SW480 (cell line): ENCODE results near the gene IGF1R.
A peak's percentile ranks its signal among the peaks of the same experiment; 100 is the strongest.

Experiments used
- DNase-seq: peaks from one replicate; pipeline ENCODE4 v3.0.0-alpha.2; 2016; ENCODE audit warnings: low spot score

Gene IGF1R

DNA sequence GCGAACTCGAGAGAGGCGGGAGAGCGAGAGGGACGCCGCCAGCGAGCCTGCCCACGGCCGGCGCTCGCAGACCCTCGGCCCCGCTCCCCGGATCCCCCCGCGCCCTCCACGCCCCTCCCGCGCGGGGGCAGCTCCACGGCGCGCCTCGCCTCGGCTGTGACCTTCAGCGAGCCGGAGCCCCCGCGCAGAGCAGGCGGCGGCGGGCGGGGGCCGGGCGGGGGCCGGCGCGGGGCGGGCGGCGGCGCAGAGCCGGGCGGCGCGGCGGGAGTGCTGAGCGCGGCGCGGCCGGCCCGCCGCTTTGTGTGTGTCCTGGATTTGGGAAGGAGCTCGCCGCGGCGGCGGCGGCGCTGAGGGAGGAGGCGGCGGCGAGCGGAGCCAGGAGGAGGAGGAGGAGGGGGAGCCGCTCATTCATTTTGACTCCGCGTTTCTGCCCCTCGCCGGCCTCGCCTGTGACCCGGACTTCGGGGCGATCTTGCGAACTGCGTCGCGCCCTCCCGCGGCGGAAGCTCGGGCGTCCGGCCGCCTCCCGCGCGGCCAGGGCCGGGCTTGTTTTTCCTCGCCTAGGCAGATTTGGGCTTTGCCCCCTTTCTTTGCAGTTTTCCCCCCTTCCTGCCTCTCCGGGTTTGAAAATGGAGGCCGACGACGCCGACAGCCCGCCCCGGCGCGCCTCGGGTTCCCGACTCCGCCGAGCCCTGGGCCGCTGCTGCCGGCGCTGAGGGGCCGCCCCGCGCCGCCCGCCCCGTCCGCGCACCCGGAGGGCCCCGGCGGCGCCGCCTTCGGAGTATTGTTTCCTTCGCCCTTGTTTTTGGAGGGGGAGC is 524 bp downstream of the IGF1R start:
- DNase-seq, result peak; percentile 62

DNA sequence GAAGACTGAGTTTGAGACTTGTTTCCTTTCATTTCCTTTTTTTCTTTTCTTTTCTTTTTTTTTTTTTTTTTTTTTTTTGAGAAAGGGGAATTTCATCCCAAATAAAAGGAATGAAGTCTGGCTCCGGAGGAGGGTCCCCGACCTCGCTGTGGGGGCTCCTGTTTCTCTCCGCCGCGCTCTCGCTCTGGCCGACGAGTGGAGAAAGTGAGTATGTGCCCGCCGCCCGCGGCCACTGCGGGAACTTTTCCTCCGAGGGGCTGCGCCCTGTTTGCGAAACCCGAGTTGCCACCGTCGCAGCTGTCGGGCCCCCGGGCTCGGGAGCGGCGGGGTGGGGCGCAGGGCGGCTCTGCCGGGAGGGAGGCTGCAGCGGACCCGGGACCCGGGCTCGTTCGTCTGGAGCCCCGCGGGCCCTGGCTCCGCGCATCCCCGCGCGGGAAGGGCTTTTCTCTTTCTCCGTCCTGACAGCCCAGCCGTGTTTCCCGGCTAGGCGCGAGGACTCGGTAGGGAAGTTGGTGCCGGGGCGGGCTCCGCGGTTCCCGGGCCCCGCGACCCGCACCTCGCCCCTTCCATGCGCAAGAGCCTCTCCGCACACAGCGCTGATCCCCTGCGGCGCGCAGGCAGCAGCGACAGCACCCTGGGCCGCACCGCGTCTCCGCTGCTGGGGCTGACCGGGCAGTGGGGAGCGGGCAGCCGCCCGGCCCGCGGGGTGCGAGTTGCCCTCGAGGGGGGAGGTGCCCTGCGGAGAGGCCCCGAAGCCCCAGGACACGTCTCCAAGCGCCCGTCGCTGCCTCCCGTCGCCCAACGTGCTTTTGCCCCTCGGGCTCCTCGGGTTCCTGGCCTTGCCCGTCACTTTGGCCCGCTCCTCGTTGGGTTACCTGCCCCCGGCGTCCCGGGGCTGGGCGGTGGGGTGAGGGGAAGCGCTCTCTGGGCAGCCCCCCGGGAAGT is 1.4 kb downstream of the IGF1R start:
- DNase-seq, result peak; percentile 31

DNA sequence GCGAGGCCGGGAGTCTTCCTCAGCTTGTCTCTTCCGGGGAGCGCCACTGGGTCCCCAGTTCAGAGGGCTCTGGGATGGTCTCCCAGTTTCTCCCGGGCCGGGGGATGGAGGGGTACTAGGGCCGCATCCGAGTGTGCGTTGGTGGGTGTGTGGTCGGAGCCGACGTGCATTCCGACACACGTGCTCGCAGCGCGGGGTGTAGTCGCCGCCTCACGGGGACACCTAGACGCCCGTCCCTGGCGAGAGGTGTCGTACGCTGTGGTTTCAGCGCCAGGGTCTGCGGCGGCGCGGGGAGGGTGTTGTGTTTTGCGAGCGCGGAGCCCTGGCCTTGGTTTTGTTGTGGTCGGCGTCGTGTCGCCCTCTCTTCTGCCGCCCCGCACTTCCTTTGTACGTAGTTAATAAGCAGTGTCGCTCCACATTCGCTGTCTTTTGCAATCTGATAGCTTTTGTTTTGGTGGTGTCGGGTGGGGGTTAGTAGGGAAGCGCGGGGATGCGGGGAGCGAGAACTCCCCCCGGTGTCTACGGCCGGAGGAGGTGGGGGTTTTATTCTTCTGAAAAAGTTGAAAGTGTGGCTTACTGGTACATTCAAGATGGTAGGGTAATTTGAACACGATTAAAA is 2.2 kb downstream of the IGF1R start:
- peak; percentile 36 for DNase-seq

DNA sequence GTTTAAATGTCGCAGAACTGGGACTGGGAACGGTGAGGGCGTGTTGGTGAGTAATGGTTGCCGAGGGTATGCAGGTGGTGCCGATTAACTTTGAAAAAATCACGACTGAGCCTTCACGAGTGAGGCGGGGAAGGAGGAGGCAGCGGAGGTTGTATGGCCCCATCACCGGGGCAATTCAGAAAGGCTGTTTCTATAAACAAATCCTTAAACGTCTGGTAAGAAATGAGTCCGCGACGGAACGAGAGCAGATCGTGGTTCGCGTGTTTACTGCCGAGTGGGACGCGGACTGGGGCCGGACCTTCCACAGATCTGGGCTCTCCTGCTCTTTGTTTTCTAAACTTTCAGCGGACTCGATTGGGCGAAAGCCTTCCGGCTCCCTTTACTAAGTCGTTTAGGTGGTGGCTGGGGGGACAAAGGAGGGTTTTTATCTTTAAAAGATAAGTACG is 2.7 kb downstream of the IGF1R start:
- no peak for DNase-seq

DNA sequence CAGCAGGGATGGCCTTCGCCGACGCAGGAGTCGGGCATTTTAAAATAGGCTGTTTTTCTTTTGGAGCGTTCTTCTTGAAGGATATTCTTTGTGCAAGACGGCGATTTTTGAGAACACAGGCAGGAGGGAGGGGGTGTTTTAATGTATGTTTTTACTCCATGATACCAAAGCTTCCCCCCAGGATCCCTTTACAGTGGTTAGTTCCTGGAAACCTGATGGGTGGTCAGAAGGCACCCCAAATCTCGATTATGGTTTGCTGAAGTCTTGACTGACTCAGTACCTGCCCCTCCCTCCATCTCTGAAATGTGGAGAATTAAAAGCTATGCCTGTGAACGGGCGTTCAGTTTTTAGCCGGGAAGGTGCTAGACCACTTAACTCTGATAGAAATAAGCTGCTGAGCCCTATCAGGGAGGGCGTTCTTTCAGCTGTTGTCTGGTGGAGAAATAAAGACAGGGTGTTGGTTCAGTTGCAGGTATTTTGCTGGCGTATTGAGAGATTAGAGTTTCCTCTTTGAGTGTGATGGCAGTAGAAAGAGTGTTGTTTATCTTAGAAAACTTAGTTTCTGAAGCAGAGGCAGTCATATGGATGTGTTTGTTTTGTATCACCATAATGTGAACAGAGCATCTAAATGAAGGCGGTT is 3.4 kb downstream of the IGF1R start:
- DNase-seq, result no peak

DNA sequence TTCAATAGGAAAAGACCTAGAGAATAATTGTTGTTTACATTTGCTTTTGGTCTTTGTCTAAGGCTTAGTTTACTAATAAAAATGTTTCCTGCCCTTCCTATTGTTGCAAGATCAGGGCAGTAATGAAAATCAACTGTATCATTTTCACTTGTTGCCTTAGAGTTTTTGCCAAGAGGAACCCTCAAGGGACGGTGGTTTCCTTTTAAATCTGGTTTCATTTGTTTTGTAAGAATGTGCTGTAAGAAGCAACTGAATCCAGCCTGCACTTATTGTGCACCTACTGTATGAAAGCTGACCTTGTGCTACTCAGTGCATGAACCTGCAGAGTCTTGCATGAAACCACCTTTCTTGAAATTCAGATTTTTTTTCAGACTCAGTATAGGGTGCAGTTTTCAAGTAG is 5.3 kb downstream of the IGF1R start:
- DNase-seq, result no peak

DNA sequence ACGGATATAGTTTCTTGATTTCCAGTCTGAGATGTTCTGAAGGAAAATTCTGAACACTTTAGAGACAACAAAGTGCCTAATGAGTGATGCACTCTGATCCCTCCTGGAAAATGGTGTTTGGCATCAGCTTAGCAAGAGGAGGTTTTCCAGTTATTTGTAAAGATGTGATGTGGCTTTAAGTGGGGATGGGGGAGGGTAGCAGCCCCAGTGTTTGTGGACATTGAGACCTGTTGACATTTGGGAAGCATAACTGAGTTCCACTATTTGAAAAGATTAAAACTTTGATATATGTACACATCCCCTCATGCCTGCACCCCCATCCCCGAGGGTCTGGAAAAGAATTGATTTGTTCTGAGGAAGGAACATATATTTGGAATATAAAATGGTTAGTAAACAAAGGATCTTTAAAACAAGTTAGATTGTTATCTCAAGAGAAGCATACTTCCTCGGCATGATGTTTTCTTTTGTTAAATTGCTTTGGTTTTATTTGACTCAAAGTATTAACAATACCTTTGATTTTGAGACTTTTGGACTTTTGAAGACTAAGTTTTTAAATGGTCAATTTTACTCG is 6.5 kb downstream of the IGF1R start:
- DNase-seq, result no peak

DNA sequence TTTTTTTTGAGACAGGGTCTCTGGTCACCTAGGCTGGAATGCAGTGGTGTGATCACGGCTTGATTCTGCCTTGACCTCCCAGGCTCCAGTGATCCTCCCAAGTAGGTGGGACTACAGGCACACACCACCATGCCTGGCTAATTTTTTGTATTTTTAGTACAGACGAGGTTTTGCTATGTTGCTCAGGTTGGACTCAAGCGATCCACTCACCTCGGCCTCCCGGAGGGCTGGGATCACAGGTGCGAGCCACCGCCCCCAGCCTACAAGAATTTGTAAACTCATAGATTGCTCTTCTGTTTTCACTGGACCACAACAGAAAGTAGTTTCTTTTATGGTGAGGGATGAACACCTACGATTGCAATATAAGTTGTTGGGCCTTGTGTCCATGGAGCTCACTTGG is 7.4 kb downstream of the IGF1R start:
- no peak for DNase-seq

DNA sequence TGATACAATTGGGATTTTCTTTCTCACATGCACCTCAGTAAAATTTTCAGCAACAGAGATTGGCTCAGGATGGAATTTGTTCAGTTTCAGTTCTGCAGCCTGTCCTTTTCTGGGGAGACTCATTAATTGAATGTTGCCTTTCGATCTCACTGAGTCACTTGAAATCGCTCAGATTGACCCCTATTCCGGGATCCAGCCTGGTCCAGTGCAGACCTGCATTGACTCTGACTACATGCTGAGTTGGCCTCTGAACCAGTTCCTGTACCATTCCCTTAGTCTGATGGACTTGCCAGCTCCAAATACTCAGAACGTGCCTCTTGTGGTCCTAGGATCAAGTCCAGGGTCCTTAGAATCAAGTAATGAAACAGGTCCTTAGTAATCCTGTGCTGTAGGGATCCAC is 9.4 kb downstream of the IGF1R start:
- DNase-seq, result no peak

DNA sequence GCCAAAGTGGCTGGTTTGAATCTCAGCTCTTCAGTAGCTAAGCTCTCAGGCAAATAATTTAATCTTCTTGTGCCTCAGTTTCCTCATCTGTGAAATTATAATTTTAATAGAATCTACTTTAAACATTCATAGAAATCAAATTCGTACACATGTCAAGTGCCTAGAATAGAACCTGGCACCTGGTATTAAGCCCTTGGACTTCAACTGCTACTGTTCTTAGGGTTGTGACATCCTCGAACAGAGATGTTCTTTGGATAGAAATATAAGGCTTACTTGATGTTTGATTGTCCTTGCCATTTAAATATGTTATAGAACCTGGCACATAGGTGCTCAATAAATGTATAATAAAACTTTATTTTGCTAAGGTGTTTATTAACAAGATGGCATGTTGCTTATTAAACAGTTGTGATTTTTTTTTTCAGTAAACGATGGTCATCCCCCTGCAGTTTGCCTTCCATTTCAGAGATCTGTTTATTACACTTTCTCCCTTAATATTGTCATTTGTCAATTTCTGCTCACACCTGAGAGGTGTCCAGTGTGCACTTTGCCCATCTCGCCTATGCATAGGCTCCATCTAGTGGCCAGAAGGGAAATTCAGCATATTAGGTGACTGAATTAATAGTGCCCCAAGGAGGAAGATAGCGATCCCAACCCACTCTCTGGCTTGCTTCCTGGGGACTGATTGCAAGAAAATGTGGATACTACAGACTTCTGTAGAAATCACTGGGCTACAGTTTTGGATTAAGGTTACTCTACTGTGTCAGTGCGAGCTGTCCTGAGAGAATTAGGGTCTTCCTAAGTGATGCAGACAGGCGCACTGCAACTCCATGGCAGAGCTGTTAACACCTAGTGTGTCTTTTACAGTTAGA is 10.7 kb downstream of the IGF1R start:
- DNase-seq, result peak; percentile 63

DNA sequence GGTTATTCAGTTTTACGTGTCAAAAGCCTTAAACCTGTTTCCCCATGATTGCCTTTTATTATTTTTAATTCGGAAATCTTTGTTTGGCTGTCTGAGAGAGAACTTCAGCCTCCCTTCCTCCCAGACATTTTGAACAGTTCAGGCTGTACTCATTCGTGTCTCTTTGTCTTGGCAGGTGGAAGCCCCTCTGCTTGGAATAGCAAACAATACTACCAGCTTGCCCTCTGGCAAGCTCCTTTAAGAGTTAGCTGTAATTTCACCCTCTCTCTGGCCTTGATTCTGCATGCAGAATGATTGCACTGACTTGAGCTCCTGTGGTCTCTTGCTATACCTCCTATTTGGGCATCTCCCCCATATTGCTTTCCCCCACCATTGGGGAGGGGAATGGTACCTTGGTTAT is 11.7 kb downstream of the IGF1R start:
- DNase-seq, result no peak

DNA sequence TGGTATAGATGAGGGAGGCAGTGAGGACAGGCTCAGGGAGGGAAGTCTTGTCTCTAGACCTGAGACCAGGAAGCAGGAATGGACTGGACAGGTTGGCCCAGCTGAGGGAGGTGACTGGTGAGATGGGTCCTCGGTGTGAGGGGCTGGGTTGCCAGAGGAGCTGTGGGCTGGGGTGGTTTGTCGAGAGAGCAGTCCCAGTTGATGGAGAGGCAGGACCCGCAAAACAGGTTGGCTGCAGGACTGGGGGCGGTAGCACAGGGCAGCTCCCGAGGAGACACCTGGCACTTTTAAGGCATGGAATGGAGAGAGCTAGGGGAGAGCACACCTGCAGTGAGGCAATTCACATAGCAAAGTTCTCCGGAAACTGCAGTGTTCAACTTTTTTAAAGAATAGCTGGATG is 14.7 kb downstream of the IGF1R start:
- DNase-seq, result no peak

DNA sequence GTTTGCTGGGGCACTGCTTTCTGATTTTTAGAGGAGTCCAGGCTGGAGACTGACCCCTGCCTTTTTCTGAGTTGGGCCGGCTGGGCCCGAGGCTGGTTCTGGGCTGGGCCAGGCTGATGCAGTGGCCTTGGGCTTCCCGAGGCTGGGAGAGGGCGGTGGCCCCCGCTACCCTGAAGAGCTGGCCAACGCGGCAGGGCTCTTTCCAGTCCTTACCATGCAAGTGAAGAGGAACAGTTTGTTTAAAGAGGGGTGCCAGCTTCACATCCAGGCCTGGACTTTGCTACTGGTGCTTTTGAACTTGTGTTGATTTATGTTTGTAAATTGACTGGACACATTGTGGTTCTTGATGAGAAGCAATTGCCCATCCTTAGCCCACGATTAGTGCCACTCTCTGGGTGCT is 15.3 kb downstream of the IGF1R start:
- DNase-seq, result no peak

DNA sequence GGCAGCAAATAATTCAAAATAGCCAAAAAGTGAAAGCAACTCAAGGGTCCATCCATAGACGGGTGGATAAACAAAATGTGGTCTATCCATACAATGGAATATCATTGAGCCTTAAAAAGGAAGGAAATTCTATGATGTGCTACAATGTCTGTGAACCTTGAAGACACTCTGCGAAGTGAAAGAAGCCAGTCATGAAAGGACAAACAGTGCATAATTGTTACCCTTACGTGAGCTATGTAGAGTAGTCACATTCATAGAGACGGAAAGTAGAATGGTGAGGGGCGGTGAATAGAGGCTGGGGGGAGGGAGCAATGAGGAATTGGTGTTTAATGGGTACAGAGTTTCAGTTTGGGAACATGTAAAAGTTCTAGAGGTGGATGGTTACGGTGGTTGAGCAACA is 18.1 kb downstream of the IGF1R start:
- DNase-seq, result no peak

DNA sequence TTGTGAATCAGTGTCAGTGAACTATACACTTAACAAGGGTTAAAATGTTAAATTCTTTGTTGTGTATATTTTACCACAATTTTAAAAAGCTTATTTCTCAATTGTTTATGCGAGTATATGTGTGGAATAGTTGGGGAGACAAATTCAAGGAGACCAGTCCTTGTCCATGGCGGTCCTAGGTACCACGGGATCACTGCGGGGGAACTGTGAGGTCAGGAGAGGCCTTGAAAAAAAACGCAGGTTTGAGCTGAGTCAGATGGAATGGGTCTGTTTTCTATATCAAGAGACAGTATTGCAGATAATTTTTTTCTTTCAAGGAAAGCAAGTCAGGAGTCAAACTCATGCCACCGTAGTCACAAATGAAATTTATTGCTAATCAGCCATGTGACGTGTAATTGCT is 18.5 kb downstream of the IGF1R start:
- DNase-seq, result no peak

DNA sequence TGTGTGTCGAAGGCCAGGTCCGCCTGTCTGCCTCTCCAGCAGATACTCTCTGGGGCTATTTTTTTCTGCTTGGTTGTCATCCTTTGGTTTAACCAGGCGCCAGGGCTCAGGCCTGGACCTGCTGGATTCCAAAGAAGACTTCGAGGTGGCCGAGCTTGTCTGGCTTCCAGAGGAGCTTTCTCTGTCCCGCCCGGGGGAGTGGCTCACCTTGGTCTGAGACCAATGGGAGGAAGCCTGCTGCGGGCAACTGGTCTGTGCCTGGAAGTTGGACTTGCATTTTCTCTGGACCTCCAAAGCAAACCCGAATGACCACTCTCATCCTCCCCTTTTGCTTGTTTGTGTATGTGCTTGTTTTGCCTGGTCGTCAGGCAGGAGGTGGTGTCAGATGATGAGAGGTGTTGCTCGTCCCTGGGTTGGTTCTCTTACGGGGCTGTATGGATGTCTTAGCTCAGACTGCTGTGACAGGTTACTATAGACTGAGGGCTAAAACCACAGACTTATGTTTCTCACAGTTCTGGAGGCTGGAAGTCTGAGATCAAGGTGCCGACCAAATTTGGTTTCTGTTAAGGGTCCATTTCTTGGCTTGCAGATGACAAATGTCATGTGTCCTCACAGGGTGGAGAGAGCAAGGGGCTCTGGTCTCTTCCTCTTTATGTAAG is 19.3 kb downstream of the IGF1R start:
- DNase-seq, result no peak

DNA sequence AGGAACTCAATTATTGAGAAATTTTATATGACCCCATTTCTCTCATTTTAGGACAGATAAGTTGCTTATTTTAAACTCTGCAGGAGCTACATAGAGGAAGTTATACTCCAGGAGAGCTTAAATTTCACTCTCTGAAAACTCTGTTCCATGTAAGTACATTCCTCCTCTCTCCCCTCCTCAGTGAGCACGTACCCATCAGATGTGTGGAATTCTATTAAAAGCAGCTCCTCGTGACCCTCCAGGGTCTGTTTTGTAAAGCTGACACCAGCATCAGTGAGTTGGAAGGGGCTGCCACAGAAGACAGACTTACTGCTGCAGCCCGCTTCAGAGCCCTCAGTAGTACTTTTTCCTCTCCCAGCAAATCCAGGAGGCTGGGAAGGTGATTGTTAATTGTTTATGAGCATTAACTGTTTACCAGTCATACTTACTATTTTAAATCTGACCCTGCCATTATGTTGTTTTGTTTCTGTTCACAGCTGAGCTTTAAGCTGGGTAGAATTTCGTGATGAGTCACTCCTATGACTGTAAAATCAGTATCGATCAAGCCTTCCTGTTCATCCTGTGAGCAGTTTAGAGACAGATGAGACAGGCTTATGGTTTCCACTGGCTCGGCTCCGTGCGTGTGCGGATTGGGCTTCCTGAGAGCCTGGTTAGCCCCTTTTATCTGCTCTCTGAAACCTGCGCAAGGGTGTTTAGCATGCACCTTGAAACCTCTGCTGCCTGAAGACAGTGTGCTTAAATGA is 20.4 kb downstream of the IGF1R start:
- no peak for DNase-seq

DNA sequence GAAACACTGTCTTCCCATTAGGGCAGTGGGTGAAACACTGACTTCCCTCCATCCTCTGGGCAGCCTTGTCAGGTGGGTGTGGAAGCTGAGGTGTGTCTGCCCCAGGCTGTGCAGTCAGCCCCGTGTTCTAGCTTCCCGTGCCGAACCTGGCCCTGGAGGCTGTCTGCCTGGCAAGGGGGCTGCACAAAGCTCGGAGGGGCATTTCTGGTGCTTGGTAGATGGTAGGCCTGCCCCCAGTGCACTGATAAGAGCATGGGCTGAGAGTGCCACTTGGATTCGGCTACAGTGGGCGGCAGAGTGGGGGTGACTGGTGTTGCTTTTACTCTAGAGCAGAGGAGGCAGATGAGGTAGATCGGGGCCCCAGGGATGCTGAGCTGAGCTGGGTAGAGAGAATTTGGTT is 21.3 kb downstream of the IGF1R start:
- no peak for DNase-seq
